Measurements from ENCODE around the gene ATAD3B.
A peak's percentile ranks its signal among the peaks of the same experiment; 100 is the strongest.
"Not testable (repeated sequence)": the region's sequence is repeated elsewhere in the genome, so short reads cannot be mapped to it uniquely, and the experiment has no call there.

Gene ATAD3B

GRCh38 chr1:1470626-1471388 lies 758 bp upstream of the ATAD3B start:
- H3K4me3 Mint-ChIP-seq = peak overlapping the region; percentile 90 to 96
- H3K36me3 Mint-ChIP-seq = peaks cover 4% of the 10 kb centered on the region in 2 donors
- DNase-seq (no peak), ATAC-seq (replicated peaks) (peak; percentile 11 to 13)
- peaks cover 12 to 30% of the 10 kb centered on the region in 2 donors for H3K4me1 Mint-ChIP-seq
- H3K27me3 Mint-ChIP-seq = no peaks in the 10 kb centered on the region
- no peaks in the 10 kb centered on the region for H3K9me3 Mint-ChIP-seq
- H3K27ac Mint-ChIP-seq = peak overlapping the region; percentile 91

GRCh38 chr1:1472053-1472876 lies 700 bp downstream of the ATAD3B start:
- Mint-ChIP-seq H3K27ac (peak overlapping the region; percentile 81), H3K4me1 (peaks cover 14 to 30% of the 10 kb centered on the region in 2 donors), H3K4me3 (peak overlapping the region; percentile 78 to 79)
- H3K9me3 Mint-ChIP-seq, H3K27me3 Mint-ChIP-seq, H3K36me3 Mint-ChIP-seq: not testable (repeated sequence)
- peak; percentile 11 for DNase-seq
- peak; percentile 48 to 52 for ATAC-seq (replicated peaks)

GRCh38 chr1:1476011-1476410 lies 4.4 kb downstream of the ATAD3B start:
- H3K27ac Mint-ChIP-seq; H3K4me3 Mint-ChIP-seq; ATAC-seq (replicated peaks); H3K27me3 Mint-ChIP-seq; H3K9me3 Mint-ChIP-seq; DNase-seq: not testable (repeated sequence)
- H3K4me1 Mint-ChIP-seq = peaks cover 15 to 20% of the 10 kb centered on the region in 2 donors
- peaks cover 23 to 27% of the 10 kb centered on the region in 2 donors for H3K36me3 Mint-ChIP-seq

- H3K27ac Mint-ChIP-seq = no peak overlapping the region
- H3K27me3 Mint-ChIP-seq = no peaks in the 10 kb centered on the region
- no peaks in the 10 kb centered on the region for H3K9me3 Mint-ChIP-seq
- peaks cover 15 to 17% of the 10 kb centered on the region in 2 donors for H3K4me1 Mint-ChIP-seq
- ATAC-seq (replicated peaks) = no peak
- DNase-seq = no peak
- H3K36me3 Mint-ChIP-seq = peaks cover 28 to 30% of the 10 kb centered on the region in 2 donors
- no peak overlapping the region for H3K4me3 Mint-ChIP-seq
These were observed 5.6 kb downstream of the ATAD3B start for GRCh38 chr1:1477206-1477605.

- H3K9me3 Mint-ChIP-seq = no peaks in the 10 kb centered on the region
- no peaks in the 10 kb centered on the region for H3K27me3 Mint-ChIP-seq
- H3K4me3 Mint-ChIP-seq = no peak overlapping the region
- peaks cover 5 to 13% of the 10 kb centered on the region in 2 donors for H3K4me1 Mint-ChIP-seq
- DNase-seq (no peak), ATAC-seq (replicated peaks) (no peak)
- H3K36me3 Mint-ChIP-seq = peaks cover 36 to 47% of the 10 kb centered on the region in 2 donors
- H3K27ac Mint-ChIP-seq = peak overlapping the region; percentile 44
These were observed 8.3 kb downstream of the ATAD3B start for GRCh38 chr1:1479547-1480487.

- not testable (repeated sequence) for DNase-seq; H3K27ac Mint-ChIP-seq; H3K9me3 Mint-ChIP-seq; H3K27me3 Mint-ChIP-seq; H3K4me3 Mint-ChIP-seq; ATAC-seq (replicated peaks)
- Mint-ChIP-seq H3K4me1 (peaks cover 2 to 11% of the 10 kb centered on the region in 2 donors), H3K36me3 (peaks cover 34 to 44% of the 10 kb centered on the region in 2 donors)
These were observed 8.9 kb downstream of the ATAD3B start for GRCh38 chr1:1480488-1480867.

GRCh38 chr1:1481811-1482210 lies 10.2 kb downstream of the ATAD3B start:
- not testable (repeated sequence) for H3K4me1 Mint-ChIP-seq; H3K27me3 Mint-ChIP-seq; H3K4me3 Mint-ChIP-seq; DNase-seq; H3K27ac Mint-ChIP-seq; ATAC-seq (replicated peaks); H3K9me3 Mint-ChIP-seq
- peaks cover 31 to 43% of the 10 kb centered on the region in 2 donors for H3K36me3 Mint-ChIP-seq

GRCh38 chr1:1482856-1483255 lies 11.3 kb downstream of the ATAD3B start:
- H3K4me1 Mint-ChIP-seq = peaks cover 0 to 8% of the 10 kb centered on the region in 2 donors
- peaks cover 26 to 39% of the 10 kb centered on the region in 2 donors for H3K36me3 Mint-ChIP-seq
- H3K27me3 Mint-ChIP-seq = no peaks in the 10 kb centered on the region
- ATAC-seq (replicated peaks) = no peak
- H3K9me3 Mint-ChIP-seq = no peaks in the 10 kb centered on the region
- no peak for DNase-seq
- H3K4me3 Mint-ChIP-seq = no peak overlapping the region
- no peak overlapping the region for H3K27ac Mint-ChIP-seq

- H3K9me3 Mint-ChIP-seq = no peaks in the 10 kb centered on the region
- H3K4me3 Mint-ChIP-seq = no peak overlapping the region
- no peaks in the 10 kb centered on the region for H3K27me3 Mint-ChIP-seq
- DNase-seq (no peak), ATAC-seq (replicated peaks) (no peak)
- peaks cover 0 to 8% of the 10 kb centered on the region in 2 donors for H3K4me1 Mint-ChIP-seq
- peaks cover 24 to 38% of the 10 kb centered on the region in 2 donors for H3K36me3 Mint-ChIP-seq
- H3K27ac Mint-ChIP-seq = no peak overlapping the region
These were observed 12.1 kb downstream of the ATAD3B start for GRCh38 chr1:1483714-1484113.

GRCh38 chr1:1484976-1485750 lies 13.6 kb downstream of the ATAD3B start:
- not testable (repeated sequence) for DNase-seq; ATAC-seq (replicated peaks); H3K27ac Mint-ChIP-seq; H3K9me3 Mint-ChIP-seq; H3K4me3 Mint-ChIP-seq; H3K4me1 Mint-ChIP-seq; H3K27me3 Mint-ChIP-seq
- peaks cover 26 to 38% of the 10 kb centered on the region in 2 donors for H3K36me3 Mint-ChIP-seq

GRCh38 chr1:1485755-1486317 lies 14.3 kb downstream of the ATAD3B start:
- DNase-seq; H3K27me3 Mint-ChIP-seq; H3K27ac Mint-ChIP-seq; H3K9me3 Mint-ChIP-seq; H3K4me1 Mint-ChIP-seq; ATAC-seq (replicated peaks); H3K4me3 Mint-ChIP-seq: not testable (repeated sequence)
- peaks cover 29 to 42% of the 10 kb centered on the region in 2 donors for H3K36me3 Mint-ChIP-seq

GRCh38 chr1:1487701-1488100 lies 16.1 kb downstream of the ATAD3B start:
- no peak for DNase-seq
- Mint-ChIP-seq H3K4me3 (no peak overlapping the region), H3K4me1 (no peaks in the 10 kb centered on the region), H3K36me3 (peaks cover 40 to 48% of the 10 kb centered on the region in 2 donors), H3K27me3 (no peaks in the 10 kb centered on the region), H3K27ac (no peak overlapping the region), H3K9me3 (no peaks in the 10 kb centered on the region)
- no peak for ATAC-seq (replicated peaks)

GRCh38 chr1:1489231-1489630 lies 17.7 kb downstream of the ATAD3B start:
- Mint-ChIP-seq H3K27ac (no peak overlapping the region), H3K36me3 (peaks cover 45 to 49% of the 10 kb centered on the region in 2 donors), H3K4me1 (no peaks in the 10 kb centered on the region), H3K27me3 (no peaks in the 10 kb centered on the region), H3K4me3 (no peak overlapping the region), H3K9me3 (peaks cover 0 to 6% of the 10 kb centered on the region in 2 donors)
- ATAC-seq (replicated peaks) = no peak
- DNase-seq = no peak

Measured in stimulated activated naive B cell treated with anti-CD40 and anti-IgM and Interleukin-4, amounts not matched to agents 10 μg/mL and 1 μg/mL and 100 μg/mL, for 72 hours (primary cell).